HepG2 (cell line): ENCODE measurements around the gene KRT14. TPM values are rescaled to one million over a fixed set of nuclear protein-coding genes. Genes with fewer than 3 reads are reported as not detected.
A peak's percentile ranks its signal among the peaks of the same experiment; 100 is the strongest.

Experiments used
- ATAC-seq: fragments of 200-7000 bp; cut with Tn5 transposase; 3 replicates; pipeline ENCODE4 v1.9.1; 2020; ENCODE audit warnings: mild to moderate bottlenecking, moderate library complexity
- BruUV-seq: library from RNA; stranded (reverse); fragments of 400-500 nt; replicated peaks from 2 replicates; lab custom pipeline; 2021; lab: Mats Ljungman, UMichigan
- CTCF ChIA-PET: fragments of 300-600 bp; formaldehyde crosslinking; extraction: SDS; loops from one replicate; lab custom pipeline; 2021; ENCODE audit warnings: low total read pairs, inconsistent platforms, low intra/inter-chr PET ratio; lab: Yijun Ruan, JAX
- POLR2A ChIA-PET: fragments of 350-600 bp; sonication (Branson Sonifier 250); formaldehyde crosslinking; loops from one replicate; lab custom pipeline; 2020; ENCODE audit warnings: antibody characterized with exemption, inconsistent platforms; lab: Yijun Ruan, JAX
- DNase-seq: peaks from one replicate; pipeline ENCODE4 v3.0.0-alpha.2; 2015; ENCODE audit warnings: low spot score
- FAIRE-seq: peaks from 3 replicates; lab custom pipeline; 2011; peaks lifted over from hg19 to GRCh38; lab: Jason Lieb, UNC
- H2AFZ ChIP-seq: one replicate; pipeline ENCODE4 v1.6.1; 2011; ENCODE audit warnings: low read length, inconsistent platforms
- H3K27ac ChIP-seq: fragments of 300-600 bp; 3 replicates; pipeline ENCODE4 v1.8.0; 2011; ENCODE audit warnings: mixed run types, mild to moderate bottlenecking, mixed read lengths, low read length, inconsistent platforms; ENCODE audit not compliant: insufficient read depth; ENCODE audit errors: extremely low read length
- H3K27me3 ChIP-seq, 2 experiments: fragments of 200-600 bp in 1 of 2; 2 replicates in 1 of 2; 3 replicates in 1 of 2; pipeline versions ENCODE4 v1.6.0 to v1.8.0; 2011; ENCODE audit warnings: low read length in 2 of 2, mild to moderate bottlenecking in 2 of 2, moderate library complexity in 2 of 2, inconsistent platforms in 1 of 2; ENCODE audit not compliant: insufficient read depth in 2 of 2, control insufficient read depth in 1 of 2
- H3K36me3 ChIP-seq, 2 experiments: fragments of 200-600 bp in 1 of 2; replicated peaks in 1 of 2; 2 replicates in 1 of 2; 3 replicates in 1 of 2; pipeline versions ENCODE4 v1.5.1 to v1.8.0; 2011; ENCODE audit warnings: low read length in 2 of 2, inconsistent platforms in 1 of 2; ENCODE audit not compliant: insufficient read depth in 2 of 2, control insufficient read depth in 1 of 2
- H3K4me1 ChIP-seq: 2 replicates; pipeline ENCODE4 v1.5.1; 2012; ENCODE audit warnings: low read length, inconsistent platforms; ENCODE audit not compliant: insufficient read depth
- H3K4me2 ChIP-seq: 2 replicates; pipeline ENCODE4 v1.6.0; 2011; ENCODE audit warnings: low read depth, low read length, inconsistent platforms
- H3K4me3 ChIP-seq, 3 experiments: fragments of 200-600 bp in 1 of 3; sonication (generic), shearing (Covaris generic) in 1 of 3; replicated peaks in 1 of 3; 2 replicates each; pipeline ENCODE4 v1.5.1; 2011 to 2016; ENCODE audit warnings: low read length in 3 of 3, inconsistent platforms in 2 of 3, low read depth in 2 of 3, mild to moderate bottlenecking in 2 of 3, control low read depth in 1 of 3, mixed read lengths in 1 of 3; ENCODE audit not compliant: insufficient read depth in 1 of 3
- H3K79me2 ChIP-seq: one replicate; pipeline ENCODE4 v1.6.1; 2011; ENCODE audit warnings: low read length, inconsistent platforms; ENCODE audit not compliant: insufficient read depth
- H3K9ac ChIP-seq: 2 replicates; pipeline ENCODE4 v1.6.0; 2011; ENCODE audit warnings: mild to moderate bottlenecking, low read depth, low read length, inconsistent platforms; ENCODE audit not compliant: insufficient read depth
- H3K9me3 ChIP-seq: 2 replicates; pipeline ENCODE4 v1.5.1; 2012; ENCODE audit warnings: mild to moderate bottlenecking, low read length
- H4K20me1 ChIP-seq: 2 replicates; pipeline ENCODE4 v1.6.0; 2011; ENCODE audit warnings: inconsistent platforms, mild to moderate bottlenecking, low read length, moderate library complexity; ENCODE audit not compliant: insufficient read depth
- CEBPG ChIP-seq: IDR thresholded peaks from 2 replicates; pipeline ENCODE4 v1.6.1; 2016
- GPBP1L1 ChIP-seq: sonication (generic); formaldehyde crosslinking; IDR thresholded peaks from 2 replicates; pipeline ENCODE4 v1.5.0; 2020; ENCODE audit warnings: mild to moderate bottlenecking, missing genetic modification reagents
- KMT2A ChIP-seq: sonication (generic); formaldehyde crosslinking; IDR thresholded peaks from 2 replicates; pipeline ENCODE4 v1.4.0; 2020; ENCODE audit warnings: missing genetic modification reagents
- POLR2AphosphoS5 ChIP-seq: IDR thresholded peaks from 2 replicates; pipeline ENCODE4 v1.6.1; 2012; ENCODE audit warnings: low read depth, low read length
- WGBS: methylation state at CpG from one replicate; pipeline ENCODE4 v1.1.6; 2017; ENCODE audit warnings: low lambda C conversion rate; 5-methylcytosine and 5-hydroxymethylcytosine counted together
- in situ Hi-C: cut with HindIII; loops from 2 replicates; pipeline ENCODE4 v1.10.0; 2017; ENCODE audit warnings: low pct_unique_long_range_greater_than_20kb; ENCODE audit not compliant: extremely low pct_ligation_motif_present
- intact Hi-C: fragments of 100-400 bp; cut with micrococcal nuclease; formaldehyde crosslinking; loops from one replicate; pipeline ENCODE4 v1.10.0; 2022; ENCODE audit not compliant: unreplicated experiment
- polyA plus RNA-seq, 8 experiments: library from polyadenylated mRNA; depleted of rRNA in 3 of 8; stranded (reverse) in 7 of 8; unstranded in 1 of 8; fragments of >200 nt; fragmentation: Illumina TruSeq in 4 of 8; extraction: Trizol in 4 of 8; gene quantifications; 2 replicates each; pipeline versions ENCODE4 v1.2.1 to v1.2.3, GENCODE V29; 2011 to 2016; ENCODE audit warnings: low read depth in 4 of 8, missing spikeins in 1 of 8, mixed read lengths in 1 of 8; ENCODE audit not compliant: insufficient read depth in 1 of 8
- total RNA-seq, 5 experiments: library from RNA; depleted of rRNA; stranded (reverse); fragments of >200 nt; fragmentation: Illumina TruSeq; extraction: Trizol; gene quantifications; 2 replicates each; pipeline ENCODE4 v1.2.3, GENCODE V29; 2016; ENCODE audit warnings: low read depth in 1 of 5
- TF ChIP-seq, protein P1 (sequence below): sonication (generic); formaldehyde crosslinking; IDR thresholded peaks from 2 replicates; pipeline ENCODE4 v1.4.0; 2020; ENCODE audit warnings: missing genetic modification reagents, mild to moderate bottlenecking, borderline replicate concordance

The KRT14 gene
- total and polyA plus RNA-seq, 2 of the 13 experiments (the other 11 are each of a cell fraction or from before 2014, with no cell fraction given): 0.09 TPM; not detected in 1

DNA sequence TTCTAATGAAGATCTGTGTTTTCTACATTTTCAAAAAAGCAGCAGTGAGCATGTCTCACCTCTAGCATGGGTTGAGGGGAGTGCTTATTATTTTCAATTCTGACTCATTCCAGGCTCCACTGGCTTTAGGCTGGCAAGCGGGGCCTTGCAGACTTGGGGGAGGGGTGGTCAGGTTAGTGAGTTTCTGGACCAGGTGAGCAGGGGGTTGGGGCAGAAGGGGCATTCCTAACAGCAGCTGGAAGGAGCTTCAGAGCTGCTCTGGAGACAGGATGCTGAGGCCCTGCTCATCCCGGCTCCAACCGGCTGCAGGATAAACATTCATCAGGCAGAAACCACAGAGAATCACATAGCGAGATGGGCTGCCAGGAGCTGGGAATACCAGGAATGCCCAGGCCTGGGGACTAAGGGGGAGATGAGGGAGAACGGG lies 48.1 kb downstream of the KRT14 start:
- no peak for DNase-seq
- Histone ChIP-seq H3K79me2 (no peaks in the 10 kb centered on the region), H3K36me3 (no peaks in the 10 kb centered on the region), H2AFZ (no peak overlapping the region), H3K4me1 (peaks cover 70% of the 10 kb centered on the region), H3K4me3 (no peak overlapping the region), H4K20me1 (no peaks in the 10 kb centered on the region), H3K27me3 (peaks cover 2 to 12% of the 10 kb centered on the region in 2 experiments; a peak in 1 of 5 replicates), H3K4me2 (no peak overlapping the region), H3K9ac (no peak overlapping the region), H3K27ac (no peak overlapping the region), H3K9me3 (no peaks in the 10 kb centered on the region)
- FAIRE-seq: no peak
- WGBS: 8% methylated on average over 5 of the region's 5 CpGs
- POLR2A ChIA-PET: no interaction called here
- no peak for TF ChIP-seq GPBP1L1 (CRISPR knock-in tag)
- TF ChIP-seq KMT2A (CRISPR knock-in tag): 0 out of 2 replicates have a peak, but pooled peaks have one; percentile 9
- CTCF ChIA-PET: no interaction called here
- no peak for ATAC-seq
- no TSS peak for BruUV-seq
- intact Hi-C loops (loop anchor here (10.0 kb wide), 1 partner anchor 124 kb away; no protein-coding TSS in a partner anchor), in situ Hi-C loops (no loop called here)

- Histone ChIP-seq H2AFZ (no peak overlapping the region), H4K20me1 (no peaks in the 10 kb centered on the region), H3K4me1 (peaks cover 70% of the 10 kb centered on the region)
- TF ChIP-seq, protein P1, sequence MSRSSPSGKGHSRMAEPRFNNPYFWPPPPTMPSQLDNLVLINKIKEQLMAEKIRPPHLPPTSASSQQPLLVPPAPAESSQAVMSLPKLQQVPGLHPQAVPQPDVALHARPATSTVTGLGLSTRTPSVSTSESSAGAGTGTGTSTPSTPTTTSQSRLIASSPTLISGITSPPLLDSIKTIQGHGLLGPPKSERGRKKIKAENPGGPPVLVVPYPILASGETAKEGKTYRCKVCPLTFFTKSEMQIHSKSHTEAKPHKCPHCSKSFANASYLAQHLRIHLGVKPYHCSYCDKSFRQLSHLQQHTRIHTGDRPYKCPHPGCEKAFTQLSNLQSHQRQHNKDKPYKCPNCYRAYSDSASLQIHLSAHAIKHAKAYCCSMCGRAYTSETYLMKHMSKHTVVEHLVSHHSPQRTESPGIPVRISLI (CRISPR knock-in tag): 0 out of 2 replicates have a peak, but pooled peaks have one; percentile 27
- TF ChIP-seq CEBPG (CRISPR knock-in tag) (peak; percentile 20; the same call in 1 of the 2 replicates), POLR2AphosphoS5 (no peak)
- TF ChIP-seq, all 625 proteins: peak for 2
- POLR2A ChIA-PET: interaction anchor here (0.9 to 1.4 kb wide), 2 partner anchors 10 kb away, joined by 4 read pairs; partner anchors contain the start of gene KRT19
- intact Hi-C loops (loop anchor here (10.0 kb wide), 1 partner anchor 123 kb away; no protein-coding TSS in a partner anchor), in situ Hi-C loops (no loop called here)
- peaks cover 2 to 12% of the 10 kb centered on the region in 2 experiments; a peak in 1 of 5 replicates for H3K27me3 ChIP-seq
- FAIRE-seq (no peak), ATAC-seq (no peak), DNase-seq (no peak)
- no peaks in the 10 kb centered on the region for H3K9me3 ChIP-seq
- 17% methylated on average over 8 of the region's 9 CpGs for WGBS
- H3K36me3 ChIP-seq: no peaks in the 10 kb centered on the region
- BruUV-seq: no TSS peak
- no peak overlapping the region for H3K27ac ChIP-seq
- CTCF ChIA-PET: no interaction called here
- no peak overlapping the region; a peak in 1 of 6 replicates for H3K4me3 ChIP-seq
- H3K4me2 ChIP-seq: peak overlapping the region; percentile 36; the same call in 1 of the 2 replicates
- no peak overlapping the region for H3K9ac ChIP-seq
- no peaks in the 10 kb centered on the region for H3K79me2 ChIP-seq
These were observed 48.7 kb downstream of the KRT14 start for GRCh38 chr17:41537990-41538389.
